AG04450 (cell line): Measurements from ENCODE around the gene FEZF1. TPM values are rescaled to one million over a fixed set of nuclear protein-coding genes. Genes with fewer than 3 reads are reported as not detected.

Source experiments
- CTCF ChIA-PET: fragments of 300-600, 350-600 bp; formaldehyde crosslinking; extraction: SDS; loops from one replicate; lab custom pipeline; 2022; ENCODE audit warnings: antibody characterized with exemption, inconsistent platforms; lab: Charles Lee
- POLR2A ChIA-PET: fragments of 350-600 bp; formaldehyde crosslinking; extraction: SDS; loops from one replicate; lab custom pipeline; 2021; ENCODE audit warnings: antibody characterized with exemption, inconsistent platforms; lab: Yijun Ruan, JAX
- DNase-seq: peaks from one replicate; pipeline ENCODE4 v3.0.0-alpha.2; 2011; ENCODE audit warnings: low read depth, low spot score
- H3K27ac ChIP-seq: one replicate; pipeline ENCODE4 v1.5.1; 2012; ENCODE audit warnings: low read depth, low read length, control low read depth
- H3K27me3 ChIP-seq: one replicate; pipeline ENCODE4 v1.6.0; 2012; ENCODE audit warnings: low read length; ENCODE audit not compliant: control insufficient read depth, insufficient read depth
- H3K4me3 ChIP-seq: 2 replicates; pipeline ENCODE4 v1.5.1; 2011; ENCODE audit warnings: mild to moderate bottlenecking, low read depth, low read length, control low read depth
- H3K9me3 ChIP-seq: 2 replicates; pipeline ENCODE4 v1.5.1; 2012; ENCODE audit warnings: low read length; ENCODE audit not compliant: control insufficient read depth, insufficient read depth
- polyA minus RNA-seq: library from RNA; depleted of rRNA, polyadenylated mRNA; stranded (reverse); fragments of >200 nt; gene quantifications from 2 replicates; pipeline ENCODE4 v1.2.3, GENCODE V29; 2011; rRNA and poly(A)+ RNA removed
- polyA plus RNA-seq: library from polyadenylated mRNA; depleted of rRNA; stranded (reverse); fragments of >200 nt; gene quantifications from 2 replicates; pipeline ENCODE4 v1.2.3, GENCODE V29; 2011; rRNA removed
- TF ChIP-seq, protein P1 (sequence below): IDR thresholded peaks from 2 replicates; pipeline ENCODE4 v1.5.1; 2011; ENCODE audit warnings: low read depth, low read length, control low read depth, inconsistent platforms

FEZF1 gene
- polyA plus RNA-seq, result not detected in 2 replicates
- polyA minus RNA-seq, result not detected in 2 replicates

DNA sequence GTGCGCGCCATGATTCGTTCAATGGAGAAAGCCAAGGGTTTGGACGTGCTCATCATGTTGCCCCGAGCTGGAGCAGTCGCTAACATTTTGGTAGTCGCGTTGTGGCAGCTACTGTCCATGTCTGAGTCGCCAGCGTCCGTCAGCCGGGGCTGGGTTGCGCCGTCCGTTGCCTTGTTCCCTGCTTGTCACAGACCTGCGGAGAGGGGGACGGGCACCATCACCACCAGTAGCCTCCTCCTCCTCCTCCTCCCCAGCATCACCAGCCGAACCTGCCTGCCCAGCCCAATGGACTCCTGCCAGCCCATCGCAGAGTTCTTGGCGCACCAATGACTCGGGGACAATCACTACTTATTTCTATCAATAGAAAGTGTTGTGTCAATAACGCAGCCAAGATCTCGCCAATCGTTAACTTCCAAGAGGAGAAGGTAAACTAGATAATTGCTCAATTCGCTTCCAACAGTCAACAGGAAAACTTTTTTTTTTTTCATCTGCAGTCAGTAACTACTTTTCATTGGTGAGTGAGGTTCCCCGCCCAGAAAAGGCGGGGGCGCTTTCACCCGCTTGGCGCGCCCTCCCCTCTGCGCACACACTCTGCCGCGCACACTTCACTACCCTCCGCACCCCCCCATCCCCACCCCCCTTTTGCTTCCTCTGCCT, at the start of gene FEZF1:
Gene FEZF1, minus strand, starts transcription at position 432 of the 657 bp plus-strand sequence. Its CDS starts 313 bp downstream, at position 119.
- ChIA-PET CTCF (no interaction called here), POLR2A (no interaction called here)

GRCh38 chr7:122352454-122352853, 47.9 kb upstream of the FEZF1 start:
- Histone ChIP-seq H3K4me3 (no peak overlapping the region), H3K27ac (no peak overlapping the region), H3K27me3 (no peaks in the 10 kb centered on the region), H3K9me3 (no peaks in the 10 kb centered on the region)
- no peak for DNase-seq
- POLR2A ChIA-PET, result no interaction called here
- TF ChIP-seq, protein P1, sequence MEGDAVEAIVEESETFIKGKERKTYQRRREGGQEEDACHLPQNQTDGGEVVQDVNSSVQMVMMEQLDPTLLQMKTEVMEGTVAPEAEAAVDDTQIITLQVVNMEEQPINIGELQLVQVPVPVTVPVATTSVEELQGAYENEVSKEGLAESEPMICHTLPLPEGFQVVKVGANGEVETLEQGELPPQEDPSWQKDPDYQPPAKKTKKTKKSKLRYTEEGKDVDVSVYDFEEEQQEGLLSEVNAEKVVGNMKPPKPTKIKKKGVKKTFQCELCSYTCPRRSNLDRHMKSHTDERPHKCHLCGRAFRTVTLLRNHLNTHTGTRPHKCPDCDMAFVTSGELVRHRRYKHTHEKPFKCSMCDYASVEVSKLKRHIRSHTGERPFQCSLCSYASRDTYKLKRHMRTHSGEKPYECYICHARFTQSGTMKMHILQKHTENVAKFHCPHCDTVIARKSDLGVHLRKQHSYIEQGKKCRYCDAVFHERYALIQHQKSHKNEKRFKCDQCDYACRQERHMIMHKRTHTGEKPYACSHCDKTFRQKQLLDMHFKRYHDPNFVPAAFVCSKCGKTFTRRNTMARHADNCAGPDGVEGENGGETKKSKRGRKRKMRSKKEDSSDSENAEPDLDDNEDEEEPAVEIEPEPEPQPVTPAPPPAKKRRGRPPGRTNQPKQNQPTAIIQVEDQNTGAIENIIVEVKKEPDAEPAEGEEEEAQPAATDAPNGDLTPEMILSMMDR, result no peak
- CTCF ChIA-PET, result no interaction called here

More for the DNA sequence above, at the start of gene FEZF1:
- peaks cover 79% of the 10 kb centered on the region for H3K27me3 ChIP-seq
- peaks cover 9% of the 10 kb centered on the region; the same call in 1 of the 2 replicates for H3K9me3 ChIP-seq
- no peak within 1 kb of the TSS for H3K27ac ChIP-seq
- DNase-seq, result no peak
- TF ChIP-seq, protein P1, result no peak
- H3K4me3 ChIP-seq, result no peak within 1 kb of the TSS

DNA sequence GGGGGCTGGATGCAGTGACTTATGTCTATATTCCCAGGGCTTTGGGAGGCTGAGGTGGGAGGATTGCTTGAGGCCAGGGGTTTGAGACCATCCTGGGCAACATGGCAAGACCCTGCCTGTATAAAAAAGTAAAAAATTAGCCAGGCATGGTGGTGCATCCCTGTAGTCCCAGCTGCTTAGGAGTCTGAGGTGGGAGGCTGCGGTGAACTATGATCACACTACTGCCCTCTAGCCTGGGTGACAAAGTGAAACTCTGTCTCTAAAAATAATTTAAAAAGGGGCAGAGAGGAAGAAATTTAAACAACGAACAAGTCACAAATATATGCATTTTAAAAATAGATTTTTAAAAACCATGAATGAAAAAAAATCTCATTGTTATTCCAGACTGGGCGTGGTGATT, 46.2 kb upstream of the FEZF1 start:
- no peak for DNase-seq
- no peak overlapping the region for H3K4me3 ChIP-seq
- ChIA-PET CTCF (no interaction called here), POLR2A (no interaction called here)
- H3K27me3 ChIP-seq, result no peaks in the 10 kb centered on the region
- TF ChIP-seq, protein P1, result no peak
- H3K9me3 ChIP-seq, result no peaks in the 10 kb centered on the region
- no peak overlapping the region for H3K27ac ChIP-seq

DNA sequence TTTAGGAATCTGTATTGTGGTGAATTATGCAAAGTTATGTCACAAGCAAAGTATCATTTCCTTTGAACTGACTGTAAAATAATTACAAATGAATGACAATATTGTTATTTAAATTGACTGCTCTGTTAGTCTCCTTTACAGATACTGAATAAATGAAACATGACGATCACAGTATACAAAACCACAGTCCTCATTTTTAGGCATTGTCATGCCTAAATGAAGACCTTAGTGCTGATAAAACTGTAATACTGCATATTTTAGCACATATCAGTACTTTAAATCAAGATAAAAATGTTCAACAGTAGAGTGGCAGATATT, 39.7 kb upstream of the FEZF1 start:
- no peak overlapping the region for H3K27ac ChIP-seq
- no peak overlapping the region for H3K4me3 ChIP-seq
- TF ChIP-seq, protein P1, result no peak
- ChIA-PET POLR2A (no interaction called here), CTCF (no interaction called here)
- H3K9me3 ChIP-seq, result no peaks in the 10 kb centered on the region
- no peaks in the 10 kb centered on the region for H3K27me3 ChIP-seq
- no peak for DNase-seq

GRCh38 chr7:122343601-122344302, 39.2 kb upstream of the FEZF1 start:
- no peak for DNase-seq
- Histone ChIP-seq H3K27me3 (no peaks in the 10 kb centered on the region), H3K9me3 (no peaks in the 10 kb centered on the region), H3K27ac (no peak overlapping the region), H3K4me3 (no peak overlapping the region)
- ChIA-PET CTCF (no interaction called here), POLR2A (no interaction called here)
- TF ChIP-seq, protein P1, result no peak
